ENCODE data around the gene PCDHB14. TPM values are rescaled to one million over a fixed set of nuclear protein-coding genes. Genes with fewer than 3 reads are reported as not detected.

PCDHB14 gene
- total RNA-seq, 1 experiment from 2014 or later: 0.87 TPM

DNA sequence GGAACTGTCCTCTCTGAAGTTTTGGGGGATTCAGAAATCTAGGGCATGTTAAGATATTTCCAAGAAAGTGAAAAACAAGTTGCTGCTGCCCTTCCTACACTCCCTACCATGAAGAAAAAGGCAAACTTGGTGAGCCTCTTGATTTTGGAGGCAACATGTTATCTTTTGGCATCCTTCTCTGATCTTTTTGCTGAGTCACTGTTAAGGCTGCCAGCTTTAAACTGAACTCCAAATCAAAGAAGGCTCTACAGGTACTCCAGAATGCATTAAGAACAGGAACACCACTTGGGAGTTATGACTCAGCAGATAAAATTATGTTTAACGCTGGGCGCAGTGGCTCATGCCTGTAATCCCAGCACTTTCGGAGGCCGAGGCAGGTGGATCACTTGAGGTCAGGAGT is 46.1 kb downstream of the PCDHB14 start:
- H2AFZ ChIP-seq (ENCODE audit: low read length): no peak overlapping the region
- intact Hi-C loops (cut with micrococcal nuclease): no loop called here

DNA sequence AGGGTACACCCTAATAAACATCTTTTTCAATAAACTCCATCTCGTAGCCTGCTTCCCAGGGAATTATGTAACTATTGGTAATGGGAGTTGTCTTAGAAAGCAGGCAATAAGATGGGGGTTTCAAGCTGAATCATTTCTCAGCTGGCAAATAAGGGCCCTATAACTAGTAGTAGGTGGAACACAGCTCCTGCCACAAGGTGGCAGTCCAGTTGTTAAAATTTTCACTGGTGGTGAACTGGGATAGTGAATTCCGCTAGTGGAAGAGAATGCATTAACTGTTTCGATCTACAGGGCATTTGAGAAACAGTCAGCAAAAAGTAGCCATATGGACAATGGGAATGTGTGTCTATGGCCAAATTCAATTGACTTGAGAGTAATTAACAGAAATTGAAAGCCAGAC is 49.8 kb downstream of the PCDHB14 start:
- CTCF ChIA-PET: no interaction called here

More for the DNA sequence above, 46.1 kb downstream of the PCDHB14 start:
- Histone ChIP-seq H3K27ac (ENCODE audit: low read length) (no peak overlapping the region), H4K20me1 (ENCODE audit: low read length) (no peaks in the 10 kb centered on the region), H3K4me2 (ENCODE audit: low read length) (no peak overlapping the region), H3K4me3 (ENCODE audit: low read length) (no peak overlapping the region), H3K9me2 (replicated peaks; ENCODE audit: low read length) (no peaks in the 10 kb centered on the region), H3K9me3 (ENCODE audit: low read length) (peaks cover 6% of the 10 kb centered on the region; the same call in 1 of the 2 replicates), H3K36me3 (ENCODE audit: low read depth, low read length) (no peaks in the 10 kb centered on the region; the same call in 1 of the 2 replicates), H3F3A (ENCODE audit: low read length, unreplicated experiment) (no peaks in the 10 kb centered on the region), H3K4me1 (ENCODE audit: insufficient read depth, low read length) (no peaks in the 10 kb centered on the region), H3K27me3 (ENCODE audit: low read length) (no peaks in the 10 kb centered on the region), H3K9ac (ENCODE audit: low read length) (no peak overlapping the region), H3K79me2 (ENCODE audit: low read length) (no peaks in the 10 kb centered on the region)
- ChIA-PET CTCF (no interaction called here), POLR2A (ENCODE audit: unreplicated experiment) (interaction anchor here (0.7 kb wide), 1 partner anchor 291 kb away, joined by 3 read pairs; no protein-coding TSS in a partner anchor)
- BruUV-seq (replicated peaks): no TSS peak
- no peak for DNase-seq
- TF ChIP-seq, protein P1, sequence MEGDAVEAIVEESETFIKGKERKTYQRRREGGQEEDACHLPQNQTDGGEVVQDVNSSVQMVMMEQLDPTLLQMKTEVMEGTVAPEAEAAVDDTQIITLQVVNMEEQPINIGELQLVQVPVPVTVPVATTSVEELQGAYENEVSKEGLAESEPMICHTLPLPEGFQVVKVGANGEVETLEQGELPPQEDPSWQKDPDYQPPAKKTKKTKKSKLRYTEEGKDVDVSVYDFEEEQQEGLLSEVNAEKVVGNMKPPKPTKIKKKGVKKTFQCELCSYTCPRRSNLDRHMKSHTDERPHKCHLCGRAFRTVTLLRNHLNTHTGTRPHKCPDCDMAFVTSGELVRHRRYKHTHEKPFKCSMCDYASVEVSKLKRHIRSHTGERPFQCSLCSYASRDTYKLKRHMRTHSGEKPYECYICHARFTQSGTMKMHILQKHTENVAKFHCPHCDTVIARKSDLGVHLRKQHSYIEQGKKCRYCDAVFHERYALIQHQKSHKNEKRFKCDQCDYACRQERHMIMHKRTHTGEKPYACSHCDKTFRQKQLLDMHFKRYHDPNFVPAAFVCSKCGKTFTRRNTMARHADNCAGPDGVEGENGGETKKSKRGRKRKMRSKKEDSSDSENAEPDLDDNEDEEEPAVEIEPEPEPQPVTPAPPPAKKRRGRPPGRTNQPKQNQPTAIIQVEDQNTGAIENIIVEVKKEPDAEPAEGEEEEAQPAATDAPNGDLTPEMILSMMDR (conservative IDR thresholded peaks at IDR 0.05; ENCODE audit: low read depth, low read length): no peak
- TF ChIP-seq EZH2 (IDR thresholded peaks at IDR 0.05; ENCODE audit: low read length, unreplicated experiment) (no peak), EZH2phosphoT487 (IDR thresholded peaks at IDR 0.05; ENCODE audit: borderline replicate concordance, low read length) (no peak)
- no peak for ATAC-seq

More for the DNA sequence above, 49.8 kb downstream of the PCDHB14 start:
- H3K9me3 ChIP-seq (ENCODE audit: low read length): no peaks in the 10 kb centered on the region
- no peaks in the 10 kb centered on the region for H3K79me2 ChIP-seq (ENCODE audit: low read length)
- H3K27ac ChIP-seq (ENCODE audit: low read length): no peak overlapping the region
- POLR2A ChIA-PET (ENCODE audit: unreplicated experiment): no interaction called here
- no TSS peak for BruUV-seq (replicated peaks)
- ATAC-seq (no peak), DNase-seq (no peak)
- H3K4me2 ChIP-seq (ENCODE audit: low read length): no peak overlapping the region
- no peaks in the 10 kb centered on the region for H3F3A ChIP-seq (ENCODE audit: low read length, unreplicated experiment)
- no peak overlapping the region for H3K4me3 ChIP-seq (ENCODE audit: low read length)
- H3K9me2 ChIP-seq (replicated peaks; ENCODE audit: low read length): no peaks in the 10 kb centered on the region
- no peaks in the 10 kb centered on the region for H3K27me3 ChIP-seq (ENCODE audit: low read length)
- intact Hi-C loops (cut with micrococcal nuclease): no loop called here
- H3K4me1 ChIP-seq (ENCODE audit: insufficient read depth, low read length): no peaks in the 10 kb centered on the region
- no peak overlapping the region for H3K9ac ChIP-seq (ENCODE audit: low read length)
- H2AFZ ChIP-seq (ENCODE audit: low read length): no peak overlapping the region
- TF ChIP-seq EZH2phosphoT487 (IDR thresholded peaks at IDR 0.05; ENCODE audit: borderline replicate concordance, low read length): no peak
- TF ChIP-seq, protein P1 (conservative IDR thresholded peaks at IDR 0.05; ENCODE audit: low read depth, low read length): peak; percentile 17; the same call in 1 of the 2 replicates
- H4K20me1 ChIP-seq (ENCODE audit: low read length): no peaks in the 10 kb centered on the region
- H3K36me3 ChIP-seq (ENCODE audit: low read depth, low read length): no peaks in the 10 kb centered on the region; the same call in 1 of the 2 replicates

Other genes starting within 250 kb of the PCDHB14 start
- 0.06 and 0.07 TPM in 2 replicates for gene PCDHB1, start 172.0 kb upstream of the PCDHB14 start, total RNA-seq (2014; rRNA removed)
- gene PCDHB2, start 128.7 kb upstream of the PCDHB14 start, total RNA-seq (2014; rRNA removed): 13.8 and 15.0 TPM in 2 replicates
- gene PCDHB3, start 122.9 kb upstream of the PCDHB14 start, total RNA-seq (2014; rRNA removed): 0.36 and 0.58 TPM in 2 replicates
- 0.07 and 0.52 TPM in 2 replicates for gene PCDHB4, start 101.5 kb upstream of the PCDHB14 start, total RNA-seq (2014; rRNA removed)
- 0.12 and 0.69 TPM in 2 replicates for gene PCDHB5, start 88.1 kb upstream of the PCDHB14 start, total RNA-seq (2014; rRNA removed)
- gene PCDHB6, start 73.3 kb upstream of the PCDHB14 start, total RNA-seq (2014; rRNA removed): not detected in 2 replicates
- 0.22 TPM in 1 of 2 replicates, not detected in the other for gene PCDHB7, start 50.7 kb upstream of the PCDHB14 start, total RNA-seq (2014; rRNA removed)
- gene PCDHB8, start 45.6 kb upstream of the PCDHB14 start, total RNA-seq (2014; rRNA removed): 0.22 and 0.40 TPM in 2 replicates
- gene PCDHB16, start 41.0 kb upstream of the PCDHB14 start, total RNA-seq (2014; rRNA removed): 0.46 TPM in 1 of 2 replicates, not detected in the other
- 0.23 and 0.73 TPM in 2 replicates for gene PCDHB9, start 36.2 kb upstream of the PCDHB14 start, total RNA-seq (2014; rRNA removed)
- 0.33 and 0.35 TPM in 2 replicates for gene PCDHB10, start 31.0 kb upstream of the PCDHB14 start, total RNA-seq (2014; rRNA removed)
- 0.40 and 0.69 TPM in 2 replicates for gene PCDHB11, start 23.7 kb upstream of the PCDHB14 start, total RNA-seq (2014; rRNA removed)
- gene PCDHB12, start 14.6 kb upstream of the PCDHB14 start, total RNA-seq (2014; rRNA removed): 0.15 and 0.63 TPM in 2 replicates
- 0.40 and 0.52 TPM in 2 replicates for gene PCDHB13, start 9.4 kb upstream of the PCDHB14 start, total RNA-seq (2014; rRNA removed)
- gene PCDHB15, start 22.1 kb downstream of the PCDHB14 start, total RNA-seq (2014; rRNA removed): not detected in 2 replicates
- 0.18 and 0.40 TPM in 2 replicates for gene SLC25A2, start 80.7 kb downstream of the PCDHB14 start, total RNA-seq (2014; rRNA removed)
- gene TAF7, start 97.4 kb downstream of the PCDHB14 start, total RNA-seq (2014; rRNA removed): 27.6 and 32.3 TPM in 2 replicates
- 0.04 and 0.06 TPM in 2 replicates for gene PCDHGA1, start 107.2 kb downstream of the PCDHB14 start, total RNA-seq (2014; rRNA removed)
- not detected in 2 replicates for gene PCDHGA2, start 115.4 kb downstream of the PCDHB14 start, total RNA-seq (2014; rRNA removed)
- gene PCDHGA3, start 120.5 kb downstream of the PCDHB14 start, total RNA-seq (2014; rRNA removed): not detected in 2 replicates
- gene PCDHGB1, start 126.8 kb downstream of the PCDHB14 start, total RNA-seq (2014; rRNA removed): 0.04 TPM in 1 of 2 replicates, not detected in the other
- 0.04 TPM in 1 of 2 replicates, not detected in the other for gene PCDHGA4, start 131.7 kb downstream of the PCDHB14 start, total RNA-seq (2014; rRNA removed)
- 1.4 and 2.2 TPM in 2 replicates for gene PCDHGB2, start 136.7 kb downstream of the PCDHB14 start, total RNA-seq (2014; rRNA removed)
- gene PCDHGA5, start 140.8 kb downstream of the PCDHB14 start, total RNA-seq (2014; rRNA removed): 0.98 and 2.4 TPM in 2 replicates
- gene PCDHGB3, start 146.9 kb downstream of the PCDHB14 start, total RNA-seq (2014; rRNA removed): 1.2 and 1.3 TPM in 2 replicates
- gene PCDHGA6, start 150.5 kb downstream of the PCDHB14 start, total RNA-seq (2014; rRNA removed): 1.3 and 1.6 TPM in 2 replicates
- gene PCDHGA7, start 159.4 kb downstream of the PCDHB14 start, total RNA-seq (2014; rRNA removed): 0.51 and 0.75 TPM in 2 replicates
- 0.73 and 1.3 TPM in 2 replicates for gene PCDHGB4, start 164.4 kb downstream of the PCDHB14 start, total RNA-seq (2014; rRNA removed)
- gene PCDHGA8, start 169.3 kb downstream of the PCDHB14 start, total RNA-seq (2014; rRNA removed): 0.23 and 0.51 TPM in 2 replicates
- gene PCDHGB5, start 174.6 kb downstream of the PCDHB14 start, total RNA-seq (2014; rRNA removed): 9.0 and 10.3 TPM in 2 replicates
- gene PCDHGA9, start 179.4 kb downstream of the PCDHB14 start, total RNA-seq (2014; rRNA removed): 1.9 and 2.9 TPM in 2 replicates
- 1.1 and 1.8 TPM in 2 replicates for gene PCDHGB6, start 184.7 kb downstream of the PCDHB14 start, total RNA-seq (2014; rRNA removed)
- 0.23 and 0.84 TPM in 2 replicates for gene PCDHGA10, start 189.6 kb downstream of the PCDHB14 start, total RNA-seq (2014; rRNA removed)
- gene PCDHGB7, start 194.3 kb downstream of the PCDHB14 start, total RNA-seq (2014; rRNA removed): 0.44 and 1.4 TPM in 2 replicates
- 0.66 and 0.92 TPM in 2 replicates for gene PCDHGA11, start 197.7 kb downstream of the PCDHB14 start, total RNA-seq (2014; rRNA removed)
- 0.11 and 0.52 TPM in 2 replicates for gene PCDHGA12, start 207.2 kb downstream of the PCDHB14 start, total RNA-seq (2014; rRNA removed)